GM12865 (cell line): ENCODE data around the gene FAM221A.
"Not testable (repeated sequence)": the region's sequence is repeated elsewhere in the genome, so short reads cannot be mapped to it uniquely, and the experiment has no call there.

Experiments
- DNase-seq: peaks from one replicate; pipeline ENCODE4 v3.0.0; 2010; ENCODE audit warnings: low read depth
- H3K4me3 ChIP-seq: 2 replicates; pipeline ENCODE4 v1.5.1; 2011; ENCODE audit warnings: mild to moderate bottlenecking, low read depth, low read length, control low read depth
- TF ChIP-seq, protein P1 (sequence below): IDR thresholded peaks from 2 replicates; pipeline ENCODE4 v1.5.1; 2011; ENCODE audit warnings: low read length, control low read depth, low read depth, inconsistent platforms; ENCODE audit not compliant: insufficient read depth; ENCODE audit errors: missing control alignments

Gene FAM221A

DNA sequence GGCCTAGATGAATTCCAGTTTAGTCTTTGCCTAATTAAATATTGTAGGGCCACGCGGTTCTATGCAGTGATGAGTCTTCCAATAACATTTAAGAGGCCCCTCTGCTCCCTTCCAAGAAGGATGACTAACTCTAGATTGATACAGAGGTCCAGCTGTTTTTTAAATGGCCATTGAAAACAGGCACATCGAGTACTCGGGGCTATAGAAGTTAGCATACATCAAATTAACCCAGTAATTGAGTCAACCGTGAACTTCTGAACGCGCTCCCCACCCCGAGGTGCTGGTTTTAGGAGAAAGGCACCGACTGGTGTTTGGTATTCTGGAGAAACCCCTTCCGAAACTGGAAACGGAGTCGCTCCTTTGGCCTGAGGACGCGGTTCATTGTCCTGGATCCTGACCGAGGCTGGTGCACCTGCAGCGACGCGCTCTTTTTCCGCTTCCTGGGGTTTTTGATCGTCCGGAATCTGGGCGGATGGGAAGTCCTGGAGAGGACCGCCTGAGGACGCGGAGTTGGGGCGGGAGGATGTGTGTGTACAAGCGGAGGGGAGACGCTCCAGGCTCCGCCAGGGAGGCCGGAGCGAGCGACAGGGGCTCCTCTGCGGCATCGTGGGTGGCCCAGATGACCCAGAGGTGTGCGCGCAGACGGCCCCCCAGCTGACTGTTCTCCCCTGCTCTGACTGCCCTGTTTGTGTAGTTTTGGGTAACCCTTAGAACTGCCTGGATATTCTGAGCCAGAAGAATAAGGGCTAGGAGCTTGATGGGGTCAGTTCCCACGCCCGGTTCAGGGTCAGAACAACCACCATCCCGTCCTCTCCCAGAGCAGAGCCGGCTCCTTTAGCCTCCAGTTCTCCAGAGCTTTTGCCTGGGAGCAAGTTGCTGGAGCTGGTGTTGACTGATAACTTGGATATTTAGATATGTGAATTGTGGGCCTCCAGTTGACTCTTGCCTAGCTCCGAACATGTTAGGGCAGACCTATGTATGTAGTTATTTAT lies 711 bp downstream of the FAM221A start:
- H3K4me3 ChIP-seq, result peak overlapping the region; percentile 82
- DNase-seq, result peak; percentile 81
- TF ChIP-seq, protein P1, sequence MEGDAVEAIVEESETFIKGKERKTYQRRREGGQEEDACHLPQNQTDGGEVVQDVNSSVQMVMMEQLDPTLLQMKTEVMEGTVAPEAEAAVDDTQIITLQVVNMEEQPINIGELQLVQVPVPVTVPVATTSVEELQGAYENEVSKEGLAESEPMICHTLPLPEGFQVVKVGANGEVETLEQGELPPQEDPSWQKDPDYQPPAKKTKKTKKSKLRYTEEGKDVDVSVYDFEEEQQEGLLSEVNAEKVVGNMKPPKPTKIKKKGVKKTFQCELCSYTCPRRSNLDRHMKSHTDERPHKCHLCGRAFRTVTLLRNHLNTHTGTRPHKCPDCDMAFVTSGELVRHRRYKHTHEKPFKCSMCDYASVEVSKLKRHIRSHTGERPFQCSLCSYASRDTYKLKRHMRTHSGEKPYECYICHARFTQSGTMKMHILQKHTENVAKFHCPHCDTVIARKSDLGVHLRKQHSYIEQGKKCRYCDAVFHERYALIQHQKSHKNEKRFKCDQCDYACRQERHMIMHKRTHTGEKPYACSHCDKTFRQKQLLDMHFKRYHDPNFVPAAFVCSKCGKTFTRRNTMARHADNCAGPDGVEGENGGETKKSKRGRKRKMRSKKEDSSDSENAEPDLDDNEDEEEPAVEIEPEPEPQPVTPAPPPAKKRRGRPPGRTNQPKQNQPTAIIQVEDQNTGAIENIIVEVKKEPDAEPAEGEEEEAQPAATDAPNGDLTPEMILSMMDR, result no peak

DNA sequence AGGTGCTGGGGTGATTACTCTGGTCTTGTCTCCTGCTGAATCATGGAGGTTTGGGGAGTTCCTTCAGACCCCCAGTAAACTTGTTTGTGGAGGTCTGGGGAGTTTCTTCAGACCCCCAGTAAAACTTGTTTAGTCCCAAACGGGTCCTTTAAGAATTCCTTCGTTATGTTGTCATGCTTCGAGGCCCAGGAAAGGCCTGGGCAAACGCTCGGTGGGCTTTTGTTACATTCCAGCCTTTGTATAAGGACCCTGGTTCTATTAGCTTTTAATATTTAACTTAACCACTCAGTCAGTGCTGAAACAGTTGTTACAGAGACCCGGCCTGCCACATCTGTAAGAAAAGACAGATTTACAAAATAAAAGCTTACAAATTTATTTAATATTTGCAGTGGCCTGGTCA lies 4.0 kb downstream of the FAM221A start:
- H3K4me3 ChIP-seq, DNase-seq: not testable (repeated sequence)

DNA sequence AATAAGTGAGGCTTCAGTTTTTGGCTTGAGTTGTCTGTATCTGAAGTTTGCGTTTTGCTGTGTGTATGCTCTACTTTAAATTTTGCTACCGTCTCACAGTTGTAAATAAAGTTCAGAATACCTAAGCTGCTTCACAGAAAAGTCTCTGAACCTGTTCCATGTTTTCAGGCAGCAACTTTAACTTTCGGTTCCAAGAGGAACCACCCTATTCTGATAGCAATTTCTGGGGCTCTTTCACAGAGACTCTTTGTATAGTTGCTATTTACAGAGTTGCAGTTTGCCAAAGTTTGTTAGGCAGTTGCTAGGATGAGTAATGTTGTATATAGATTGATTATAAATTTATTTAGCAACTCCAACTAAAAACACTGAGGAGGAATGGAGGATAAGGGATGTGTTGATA lies 5.7 kb downstream of the FAM221A start:
- TF ChIP-seq, protein P1, result no peak
- no peak overlapping the region for H3K4me3 ChIP-seq
- DNase-seq, result no peak

DNA sequence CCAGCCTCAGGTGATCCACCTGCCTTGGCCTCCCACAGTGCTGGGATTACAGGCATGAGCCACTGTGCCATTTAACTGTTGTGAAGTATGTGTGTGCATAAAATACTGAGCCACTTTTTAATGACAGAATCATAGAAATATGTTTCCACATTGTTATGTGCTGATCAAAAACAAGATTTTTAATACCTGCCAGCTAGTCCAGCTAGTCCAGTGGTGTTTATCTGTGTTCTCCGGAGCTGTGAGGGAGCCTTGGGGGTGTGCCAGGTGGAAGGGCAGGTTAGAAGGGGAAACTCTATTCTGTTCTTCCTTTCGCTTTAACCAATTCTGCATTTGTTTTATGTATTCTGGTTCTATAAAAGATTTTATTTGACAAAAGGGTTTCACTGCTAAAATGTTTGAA lies 7.0 kb downstream of the FAM221A start:
- TF ChIP-seq, protein P1, result no peak
- H3K4me3 ChIP-seq, result no peak overlapping the region
- DNase-seq, result no peak

DNA sequence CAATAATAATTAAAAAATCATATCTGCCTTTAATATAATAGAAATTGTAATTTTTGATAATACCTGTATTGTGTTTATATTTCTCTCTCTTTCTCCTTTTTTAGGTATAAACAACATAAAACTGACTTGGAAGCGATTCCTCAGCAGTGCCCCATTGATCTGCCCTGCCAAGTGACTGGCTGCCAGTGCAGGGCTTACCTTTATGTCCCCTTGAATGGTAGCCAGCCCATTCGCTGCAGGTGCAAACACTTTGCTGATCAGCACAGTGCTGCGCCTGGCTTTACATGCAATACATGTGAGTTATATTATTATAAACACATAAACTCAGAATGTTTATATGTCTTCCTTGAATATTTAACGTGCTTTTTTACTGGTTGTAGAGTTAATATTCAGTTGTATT lies 9.2 kb downstream of the FAM221A start:
- TF ChIP-seq, protein P1, result no peak
- DNase-seq, result no peak
- H3K4me3 ChIP-seq, result no peak overlapping the region

DNA sequence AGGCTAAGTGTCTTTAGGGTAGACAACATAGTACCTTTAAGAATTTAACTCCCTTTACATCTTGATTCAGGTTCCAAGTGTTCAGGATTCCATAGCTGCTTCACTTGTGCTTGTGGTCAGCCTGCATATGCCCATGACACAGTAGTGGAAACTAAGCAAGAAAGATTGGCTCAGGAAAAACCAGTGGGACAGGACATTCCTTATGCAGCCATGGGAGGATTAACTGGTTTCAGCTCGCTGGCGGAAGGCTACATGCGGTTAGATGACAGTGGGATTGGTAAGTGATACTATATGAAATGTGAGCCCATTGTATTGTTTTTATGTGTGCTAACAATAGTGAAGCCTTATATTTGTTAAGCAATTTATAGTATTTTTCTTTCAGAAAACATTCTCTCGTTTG lies 11.3 kb downstream of the FAM221A start:
- TF ChIP-seq, protein P1, result no peak
- H3K4me3 ChIP-seq, result no peak overlapping the region
- no peak for DNase-seq

DNA sequence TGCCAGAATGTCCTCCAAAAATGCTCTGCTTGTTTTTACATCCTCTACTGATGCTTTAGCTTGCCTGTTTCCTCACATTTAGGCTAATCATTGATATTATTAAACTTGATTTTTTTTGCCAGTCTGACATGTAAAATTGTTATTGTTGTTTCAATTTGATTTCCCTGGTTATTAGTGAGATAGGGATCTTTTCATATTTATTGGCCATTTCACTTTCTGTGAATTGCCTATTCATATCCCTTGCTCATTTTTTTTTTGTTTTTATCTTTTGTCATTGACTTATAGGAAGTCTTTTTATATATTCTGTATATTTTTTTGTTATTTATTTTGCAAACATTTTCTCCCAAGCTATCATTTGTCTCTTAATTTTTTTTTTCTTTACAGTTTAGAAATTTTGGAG lies 13.2 kb downstream of the FAM221A start:
- H3K4me3 ChIP-seq, result no peak overlapping the region
- TF ChIP-seq, protein P1, result no peak
- DNase-seq, result no peak
